Adrenal gland (tissue), 12 donors: ENCODE measurements around the gene ELOVL6. TPM values are rescaled to one million over a fixed set of nuclear protein-coding genes. Genes with fewer than 3 reads are reported as not detected.
"Not testable (repeated sequence)": the region's sequence is repeated elsewhere in the genome, so short reads cannot be mapped to it uniquely, and the experiment has no call there.

ENCODE experiments used
- DNase-seq, 7 donors: peaks; one replicate each; pipeline ENCODE4 v3.0.0-alpha.2; 2019 to 2020
- H3K27ac ChIP-seq, 5 donors: fragments of 200-600 bp; sonication (generic) in 4 of 5; 1 replicate in 3 of 5; 2 replicates in 2 of 5; pipeline versions ENCODE4 v1.5.1 to v1.8.0; 2016 to 2020; ENCODE audit warnings: mild to moderate bottlenecking in 1 of 5
- H3K27me3 ChIP-seq: fragments of 200-600 bp; 2 replicates; pipeline ENCODE4 v1.8.0; 2021
- H3K36me3 ChIP-seq, 2 donors: fragments of 200-600 bp; replicated peaks in 1 of 2; 1 replicate in 1 of 2; 2 replicates in 1 of 2; pipeline versions ENCODE4 v1.5.1 to v1.8.0; 2018 to 2022
- H3K4me1 ChIP-seq, 2 donors: fragments of 200-600 bp; replicated peaks in 1 of 2; 1 replicate in 1 of 2; 2 replicates in 1 of 2; pipeline versions ENCODE4 v1.5.1 to v1.8.0; 2018 to 2021
- H3K4me3 ChIP-seq, 4 donors: fragments of 200-600 bp; sonication (generic) in 3 of 4; one replicate each; pipeline ENCODE4 v1.5.1; 2016 to 2018
- H3K9me3 ChIP-seq, 3 donors: fragments of 200-600 bp; sonication (generic) in 1 of 3; replicated peaks in 1 of 3; 1 replicate in 2 of 3; 2 replicates in 1 of 3; pipeline versions ENCODE4 v1.5.1 to v1.8.0; 2016 to 2021
- POLR2A ChIP-seq, 2 donors: fragments of 450-650 bp; IDR thresholded peaks; one replicate each; pipeline ENCODE4 v1.6.1; 2017; ENCODE audit warnings: antibody characterized with exemption in 2 of 2, mild to moderate bottlenecking in 2 of 2, moderate library complexity in 1 of 2
- WGBS, 4 donors: extraction: QIAGEN DNeasy Blood & Tissue Kit in 2 of 4; methylation state at CpG; one replicate each; pipeline versions ENCODE4 v1.1.5 to v1.1.7; 2013 to 2017; 5-methylcytosine and 5-hydroxymethylcytosine counted together
- intact Hi-C, 2 donors: fragments of 100-400 bp; cut with DNase I; formaldehyde crosslinking; loops; one replicate each; pipeline versions ENCODE4 v1.14.1 to v1.15.0; 2022 to 2023
- polyA plus RNA-seq, 3 donors: library from polyadenylated mRNA; stranded (reverse); fragments of 200-250 nt in 2 of 3; fragments of 350-450 nt in 1 of 3; fragmentation: Illumina TruSeq in 1 of 3; extraction: RNeasy Lipid Tissue Mini Kit (QIAGEN cat#74804) in 1 of 3; gene quantifications; one replicate each; pipeline ENCODE4 v1.2.3, GENCODE V29; 2013 to 2014
- total RNA-seq, 9 donors: library from RNA; depleted of rRNA in 4 of 9; stranded (reverse); fragments of >200 nt in 4 of 9; fragments of 120-200 nt in 1 of 9; fragmentation: NEBNext Ultra II Directional in 1 of 9; extraction: Animal tissue kit (Norgen Biotek cat#: 25700) in 1 of 9; gene quantifications; one replicate each; pipeline versions ENCODE4 v1.1.0 to v1.2.4, GENCODE V29; 2013 to 2023
- TF ChIP-seq, protein P1 (sequence below), 6 experiments: fragments of 450-650 bp in 4 of 6; fragments of 200-600 bp in 2 of 6; sonication (generic) in 1 of 6; IDR thresholded peaks; 1 replicate in 5 of 6; 2 replicates in 1 of 6; pipeline versions ENCODE4 v1.5.1 to v1.8.0; 2016 to 2021; ENCODE audit warnings: antibody characterized with exemption in 6 of 6, mild to moderate bottlenecking in 2 of 6, moderate library complexity in 1 of 6
- donor health status: healthy with polysubstance abuse.
- donor health status: Bipolar disorder and iron deficiency.
- donor health status: DM: yes; HTN: yes; CAD: no.
- donor health status: DM: no; HTN: no; CAD: no.
- donor health status: DM: no; HTN: no; CAD: no.
- donor health status: DM: yes; HTN: yes; CAD: no.

Gene ELOVL6
- total and polyA plus RNA-seq, 12 donors = 2.8 to 68.2 (median 16.4) TPM

GRCh38 chr4:110224812-110225211 is 26.4 kb upstream of the ELOVL6 start:
- Histone ChIP-seq H3K36me3 (no peaks in the 10 kb centered on the region), H3K4me3 (no peak overlapping the region), H3K27ac (no peak overlapping the region), H3K4me1 (no peaks in the 10 kb centered on the region), H3K9me3 (no peaks in the 10 kb centered on the region), H3K27me3 (no peaks in the 10 kb centered on the region)
- 21 to 39% (median 33%) methylated on average over 4 of the region's 4 CpGs for WGBS, 4 donors
- TF ChIP-seq, protein P1, sequence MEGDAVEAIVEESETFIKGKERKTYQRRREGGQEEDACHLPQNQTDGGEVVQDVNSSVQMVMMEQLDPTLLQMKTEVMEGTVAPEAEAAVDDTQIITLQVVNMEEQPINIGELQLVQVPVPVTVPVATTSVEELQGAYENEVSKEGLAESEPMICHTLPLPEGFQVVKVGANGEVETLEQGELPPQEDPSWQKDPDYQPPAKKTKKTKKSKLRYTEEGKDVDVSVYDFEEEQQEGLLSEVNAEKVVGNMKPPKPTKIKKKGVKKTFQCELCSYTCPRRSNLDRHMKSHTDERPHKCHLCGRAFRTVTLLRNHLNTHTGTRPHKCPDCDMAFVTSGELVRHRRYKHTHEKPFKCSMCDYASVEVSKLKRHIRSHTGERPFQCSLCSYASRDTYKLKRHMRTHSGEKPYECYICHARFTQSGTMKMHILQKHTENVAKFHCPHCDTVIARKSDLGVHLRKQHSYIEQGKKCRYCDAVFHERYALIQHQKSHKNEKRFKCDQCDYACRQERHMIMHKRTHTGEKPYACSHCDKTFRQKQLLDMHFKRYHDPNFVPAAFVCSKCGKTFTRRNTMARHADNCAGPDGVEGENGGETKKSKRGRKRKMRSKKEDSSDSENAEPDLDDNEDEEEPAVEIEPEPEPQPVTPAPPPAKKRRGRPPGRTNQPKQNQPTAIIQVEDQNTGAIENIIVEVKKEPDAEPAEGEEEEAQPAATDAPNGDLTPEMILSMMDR (IDR thresholded peaks at IDR 0.05) = no peak
- no peak for TF ChIP-seq POLR2A (IDR thresholded peaks at IDR 0.05)
- intact Hi-C loops = no loop called here
- DNase-seq = no peak

DNA sequence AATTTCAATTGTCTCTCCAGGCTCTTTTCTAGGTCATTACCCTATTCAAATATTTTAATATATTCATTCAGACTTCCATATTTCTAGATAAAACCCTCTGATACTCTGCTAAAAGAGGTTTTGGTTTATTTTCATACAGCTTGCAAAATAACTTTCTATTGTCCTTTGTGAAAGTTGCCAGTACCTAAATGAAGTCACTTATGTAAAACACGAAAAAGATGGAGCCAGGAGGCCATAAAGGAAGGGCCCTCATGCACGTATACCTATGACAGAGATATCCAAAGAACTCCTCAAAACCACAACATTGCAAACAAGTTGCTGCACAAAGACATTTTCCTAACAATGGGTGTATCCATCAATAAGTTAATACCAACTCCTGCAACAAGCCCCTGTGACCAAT is 25.7 kb upstream of the ELOVL6 start:
- no peak for DNase-seq
- intact Hi-C loops = no loop called here

GRCh38 chr4:110218935-110219334 is 20.5 kb upstream of the ELOVL6 start:
- not testable (repeated sequence) for DNase-seq, H3K4me1 ChIP-seq, H3K4me3 ChIP-seq, H3K27ac ChIP-seq, H3K9me3 ChIP-seq, H3K27me3 ChIP-seq, H3K36me3 ChIP-seq
- 90 to 97% (median 95%) methylated on average over 1 of the region's 1 CpG for WGBS, 4 donors
- intact Hi-C loops = loop anchor here in 1 of 2 donors (10.0 kb wide), 1 partner anchor 214 kb away; no protein-coding TSS in a partner anchor

More for the DNA sequence above, 25.7 kb upstream of the ELOVL6 start:
- no peak overlapping the region for H3K4me3 ChIP-seq
- H3K9me3 ChIP-seq = no peaks in the 10 kb centered on the region
- no peaks in the 10 kb centered on the region for H3K36me3 ChIP-seq
- no peaks in the 10 kb centered on the region for H3K4me1 ChIP-seq
- no peaks in the 10 kb centered on the region for H3K27me3 ChIP-seq
- H3K27ac ChIP-seq = no peak overlapping the region
- WGBS, 4 donors = 75 to 87% (median 81%) methylated on average over 2 of the region's 2 CpGs
- TF ChIP-seq, protein P1 (IDR thresholded peaks at IDR 0.05) = no peak
- TF ChIP-seq POLR2A (IDR thresholded peaks at IDR 0.05) = no peak

DNA sequence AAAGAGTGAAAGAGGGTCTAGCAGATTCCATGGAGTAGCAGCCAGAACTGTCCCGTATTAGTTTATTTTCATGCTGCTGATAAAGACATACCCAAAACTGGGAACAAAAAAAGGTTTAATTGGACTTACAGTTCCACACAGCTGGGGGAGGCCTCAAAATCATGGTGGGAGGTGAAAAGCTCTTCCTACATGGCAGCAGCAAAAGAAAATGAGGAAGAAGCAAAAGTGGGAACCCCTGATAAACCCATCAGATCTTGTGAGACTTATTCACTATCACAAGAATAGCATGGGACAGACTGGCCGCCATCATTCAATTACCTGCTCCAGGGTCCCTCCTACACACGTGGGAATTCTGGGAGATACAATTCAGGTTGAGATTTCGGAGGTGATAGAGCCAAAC is 18.8 kb upstream of the ELOVL6 start:
- not testable (repeated sequence) for H3K36me3 ChIP-seq, H3K9me3 ChIP-seq, H3K4me1 ChIP-seq, H3K27ac ChIP-seq, H3K4me3 ChIP-seq, H3K27me3 ChIP-seq, DNase-seq
- intact Hi-C loops = loop anchor here in 1 of 2 donors (10.0 kb wide), 1 partner anchor 212 kb away; no protein-coding TSS in a partner anchor
- 60 to 80% (median 70%) methylated on average over 4 of the region's 4 CpGs for WGBS, 4 donors

DNA sequence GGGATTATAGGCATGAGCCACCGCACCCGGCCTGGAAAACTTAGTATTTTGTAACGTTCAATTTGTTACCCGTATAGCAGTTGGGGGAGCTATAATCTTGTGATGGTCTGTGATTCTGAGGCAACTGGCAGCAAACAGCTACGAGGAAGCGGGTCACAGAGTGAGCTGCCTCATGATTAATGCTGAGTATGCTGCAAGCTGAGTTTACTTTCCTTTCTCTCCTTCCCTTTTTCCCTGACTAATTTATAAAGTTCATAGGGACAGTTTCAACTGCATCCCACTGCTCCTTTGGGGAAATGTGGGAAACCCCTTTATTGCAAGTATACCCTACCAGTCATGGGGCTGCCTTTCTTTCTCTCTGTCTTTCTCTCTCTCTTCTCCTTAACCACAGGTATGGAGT is 17.7 kb upstream of the ELOVL6 start:
- peak in 1 of 7 donors; percentile 16 for DNase-seq
- no peak overlapping the region for H3K4me3 ChIP-seq
- no peaks in the 10 kb centered on the region for H3K36me3 ChIP-seq
- WGBS, 4 donors = 69 to 81% (median 75%) methylated on average over 6 of the region's 6 CpGs
- H3K9me3 ChIP-seq = no peaks in the 10 kb centered on the region
- intact Hi-C loops = loop anchor here in 1 of 2 donors (10.0 kb wide), 1 partner anchor 211 kb away; no protein-coding TSS in a partner anchor
- no peaks in the 10 kb centered on the region for H3K27me3 ChIP-seq
- TF ChIP-seq, protein P1 (IDR thresholded peaks at IDR 0.05) = no peak
- TF ChIP-seq POLR2A (IDR thresholded peaks at IDR 0.05) = no peak
- no peak overlapping the region for H3K27ac ChIP-seq
- no peaks in the 10 kb centered on the region for H3K4me1 ChIP-seq
